Loucy (cell line): Measurements from ENCODE around the gene F12.

Experiments used
- CTCF ChIP-seq: fragments of 200-600 bp; sonication (generic); conservative IDR thresholded peaks from 2 replicates; pipeline ENCODE4 v1.5.1; 2014; ENCODE audit warnings: mild to moderate bottlenecking, antibody characterized with exemption, low read length
- EZH2phosphoT487 ChIP-seq: fragments of 200-600 bp; IDR thresholded peaks from 2 replicates; pipeline ENCODE4 v1.6.1; 2018; ENCODE audit warnings: antibody characterized with exemption, mild to moderate bottlenecking, moderate library complexity, borderline replicate concordance

GRCh38 chr5:177374211-177374610 is 35.2 kb downstream of the F12 start:
- TF ChIP-seq CTCF (no peak), EZH2phosphoT487 (no peak)
